SK-N-MC (cell line): ENCODE measurements around the gene BATF3.

Experiments
- EZH2 ChIP-seq: fragments of 200-600 bp; sonication (generic); IDR thresholded peaks from one replicate; pipeline ENCODE4 v1.6.1; 2017; ENCODE audit warnings: antibody characterized with exemption
- FOXP2 ChIP-seq: optimal IDR thresholded peaks from 2 replicates; pipeline ENCODE3; 2011; ENCODE audit warnings: mild to moderate bottlenecking, moderate library complexity; ENCODE audit not compliant: insufficient read depth; ENCODE audit errors: extremely low read length, control extremely low read depth
- POLR2AphosphoS5 ChIP-seq: IDR thresholded peaks from 2 replicates; pipeline ENCODE4 v1.6.1; 2012; ENCODE audit warnings: mild to moderate bottlenecking, low read depth, low read length, borderline replicate concordance

- TF ChIP-seq POLR2AphosphoS5 (no peak), EZH2 (no peak), FOXP2 (no peak)
Measured at GRCh38 chr1:212718499-212718898, 18.9 kb upstream of the BATF3 start.
